Measurements from ENCODE around the gene CCR5AS.
A peak's percentile ranks its signal among the peaks of the same experiment; 100 is the strongest.
"Not testable (repeated sequence)": the region's sequence is repeated elsewhere in the genome, so short reads cannot be mapped to it uniquely, and the experiment has no call there.

Gene CCR5AS

GRCh38 chr3:46409739-46410489 is 3.0 kb upstream of the CCR5AS start:
- Histone ChIP-seq H3K4me1 (no peaks in the 10 kb centered on the region), H3K4me3 (no peak overlapping the region), H3K27ac (no peak overlapping the region), H3K27me3 (peaks cover 0 to 7% of the 10 kb centered on the region in 2 donors), H3K9me3 (no peaks in the 10 kb centered on the region), H3K36me3 (no peaks in the 10 kb centered on the region)
- TF ChIP-seq POLR2A (IDR thresholded peaks at IDR 0.05) = no peak
- no peak for TF ChIP-seq POLR2AphosphoS5 (IDR thresholded peaks at IDR 0.05)
- no peak for TF ChIP-seq CTCF (IDR thresholded peaks at IDR 0.05)
- no peak for DNase-seq (ENCODE audit: low spot score in 2 of 2)
- intact Hi-C loops (cut with DNase I; ENCODE audit: low total_unique reads) = no loop called here

- H3K9me3 ChIP-seq = no peaks in the 10 kb centered on the region
- no peak overlapping the region for H3K27ac ChIP-seq
- intact Hi-C loops (cut with DNase I; ENCODE audit: low total_unique reads) = loop anchor here (1.0 kb wide), 1 partner anchor 30 kb away; no protein-coding TSS in a partner anchor
- no peaks in the 10 kb centered on the region for H3K4me1 ChIP-seq
- H3K27me3 ChIP-seq = peaks cover 0 to 7% of the 10 kb centered on the region in 2 donors
- DNase-seq (ENCODE audit: low spot score in 2 of 2) = no peak
- TF ChIP-seq POLR2A (IDR thresholded peaks at IDR 0.05) (no peak), POLR2AphosphoS5 (IDR thresholded peaks at IDR 0.05) (no peak), CTCF (IDR thresholded peaks at IDR 0.05) (no peak)
- no peak overlapping the region for H3K4me3 ChIP-seq
- H3K36me3 ChIP-seq = no peaks in the 10 kb centered on the region
These were observed 2.0 kb upstream of the CCR5AS start for GRCh38 chr3:46408853-46409252.

- TF ChIP-seq CTCF (IDR thresholded peaks at IDR 0.05) (no peak), POLR2AphosphoS5 (IDR thresholded peaks at IDR 0.05) (no peak), POLR2A (IDR thresholded peaks at IDR 0.05) (no peak)
- Histone ChIP-seq H3K9me3 (no peaks in the 10 kb centered on the region), H3K4me1 (no peaks in the 10 kb centered on the region), H3K27me3 (peaks cover 0 to 7% of the 10 kb centered on the region in 2 donors), H3K4me3 (peak overlapping the region; percentile 4 to 50 (median 22)), H3K36me3 (no peaks in the 10 kb centered on the region), H3K27ac (peak overlapping the region in 1 of 2 donors; percentile 44)
- no peak for DNase-seq (ENCODE audit: low spot score in 2 of 2)
- intact Hi-C loops (cut with DNase I; ENCODE audit: low total_unique reads) = loop anchor here (1.0 kb wide), 1 partner anchor 31 kb away; no protein-coding TSS in a partner anchor
These were observed 1.1 kb upstream of the CCR5AS start for GRCh38 chr3:46407970-46408369.

GRCh38 chr3:46406443-46406787 is 451 bp downstream of the CCR5AS start:
- no peaks in the 10 kb centered on the region for H3K36me3 ChIP-seq
- TF ChIP-seq POLR2AphosphoS5 (IDR thresholded peaks at IDR 0.05) (no peak), POLR2A (IDR thresholded peaks at IDR 0.05) (no peak), CTCF (IDR thresholded peaks at IDR 0.05) (no peak)
- no peaks in the 10 kb centered on the region for H3K9me3 ChIP-seq
- intact Hi-C loops (cut with DNase I; ENCODE audit: low total_unique reads) = no loop called here
- no peaks in the 10 kb centered on the region for H3K4me1 ChIP-seq
- peaks cover 0 to 7% of the 10 kb centered on the region in 2 donors for H3K27me3 ChIP-seq
- H3K27ac ChIP-seq = peak overlapping the region; percentile 50 to 77
- H3K4me3 ChIP-seq = peak overlapping the region in 1 of 3 donors; percentile 19
- no peak for DNase-seq (ENCODE audit: low spot score in 2 of 2)

- Histone ChIP-seq H3K4me1 (no peaks in the 10 kb centered on the region), H3K27ac (peak overlapping the region; percentile 11 to 84), H3K36me3 (no peaks in the 10 kb centered on the region), H3K4me3 (peak overlapping the region in 1 of 3 donors; percentile 27), H3K27me3 (peaks cover 0 to 7% of the 10 kb centered on the region in 2 donors), H3K9me3 (no peaks in the 10 kb centered on the region)
- TF ChIP-seq POLR2AphosphoS5 (IDR thresholded peaks at IDR 0.05) (peak in 1 of 3 donors; percentile 56), POLR2A (IDR thresholded peaks at IDR 0.05) (no peak), CTCF (IDR thresholded peaks at IDR 0.05) (no peak)
- intact Hi-C loops (cut with DNase I; ENCODE audit: low total_unique reads) = no loop called here
- DNase-seq (ENCODE audit: low spot score in 2 of 2) = no peak
These were observed 1.4 kb downstream of the CCR5AS start for GRCh38 chr3:46405301-46406019.

- DNase-seq (ENCODE audit: low spot score in 2 of 2) = not testable (repeated sequence)
These were observed 4.0 kb downstream of the CCR5AS start for GRCh38 chr3:46402902-46403301.

More at GRCh38 chr3:46402902-46403301, 4.0 kb downstream of the CCR5AS start:
- H3K27me3 ChIP-seq; H3K27ac ChIP-seq; intact Hi-C loops (cut with DNase I; ENCODE audit: low total_unique reads); H3K36me3 ChIP-seq; H3K4me3 ChIP-seq; H3K9me3 ChIP-seq; H3K4me1 ChIP-seq: not testable (repeated sequence)
